HepG2 (cell line): ENCODE results near the gene CTDNEP1. TPM values are rescaled to one million over a fixed set of nuclear protein-coding genes. Genes with fewer than 3 reads are reported as not detected.
A peak's percentile ranks its signal among the peaks of the same experiment; 100 is the strongest.

Experiments used
- ATAC-seq: fragments of 200-7000 bp; cut with Tn5 transposase; 3 replicates; pipeline ENCODE4 v1.9.1; 2020; ENCODE audit warnings: mild to moderate bottlenecking, moderate library complexity
- BruUV-seq: library from RNA; stranded (reverse); fragments of 400-500 nt; replicated peaks from 2 replicates; lab custom pipeline; 2021; lab: Mats Ljungman, UMichigan
- CTCF ChIA-PET: fragments of 300-600 bp; formaldehyde crosslinking; extraction: SDS; loops from one replicate; lab custom pipeline; 2021; ENCODE audit warnings: low total read pairs, inconsistent platforms, low intra/inter-chr PET ratio; lab: Yijun Ruan, JAX
- POLR2A ChIA-PET: fragments of 350-600 bp; sonication (Branson Sonifier 250); formaldehyde crosslinking; loops from one replicate; lab custom pipeline; 2020; ENCODE audit warnings: antibody characterized with exemption, inconsistent platforms; lab: Yijun Ruan, JAX
- DNase-seq: peaks from one replicate; pipeline ENCODE4 v3.0.0-alpha.2; 2015; ENCODE audit warnings: low spot score
- FAIRE-seq: peaks from 3 replicates; lab custom pipeline; 2011; peaks lifted over from hg19 to GRCh38; lab: Jason Lieb, UNC
- H2AFZ ChIP-seq: one replicate; pipeline ENCODE4 v1.6.1; 2011; ENCODE audit warnings: low read length, inconsistent platforms
- H3K27ac ChIP-seq: fragments of 300-600 bp; 3 replicates; pipeline ENCODE4 v1.8.0; 2011; ENCODE audit warnings: mixed run types, mild to moderate bottlenecking, mixed read lengths, low read length, inconsistent platforms; ENCODE audit not compliant: insufficient read depth; ENCODE audit errors: extremely low read length
- H3K27me3 ChIP-seq, 2 experiments: fragments of 200-600 bp in 1 of 2; 2 replicates in 1 of 2; 3 replicates in 1 of 2; pipeline versions ENCODE4 v1.6.0 to v1.8.0; 2011; ENCODE audit warnings: low read length in 2 of 2, mild to moderate bottlenecking in 2 of 2, moderate library complexity in 2 of 2, inconsistent platforms in 1 of 2; ENCODE audit not compliant: insufficient read depth in 2 of 2, control insufficient read depth in 1 of 2
- H3K36me3 ChIP-seq, 2 experiments: fragments of 200-600 bp in 1 of 2; replicated peaks in 1 of 2; 2 replicates in 1 of 2; 3 replicates in 1 of 2; pipeline versions ENCODE4 v1.5.1 to v1.8.0; 2011; ENCODE audit warnings: low read length in 2 of 2, inconsistent platforms in 1 of 2; ENCODE audit not compliant: insufficient read depth in 2 of 2, control insufficient read depth in 1 of 2
- H3K4me1 ChIP-seq: 2 replicates; pipeline ENCODE4 v1.5.1; 2012; ENCODE audit warnings: low read length, inconsistent platforms; ENCODE audit not compliant: insufficient read depth
- H3K4me2 ChIP-seq: 2 replicates; pipeline ENCODE4 v1.6.0; 2011; ENCODE audit warnings: low read depth, low read length, inconsistent platforms
- H3K4me3 ChIP-seq, 3 experiments: fragments of 200-600 bp in 1 of 3; sonication (generic), shearing (Covaris generic) in 1 of 3; replicated peaks in 1 of 3; 2 replicates each; pipeline ENCODE4 v1.5.1; 2011 to 2016; ENCODE audit warnings: low read length in 3 of 3, inconsistent platforms in 2 of 3, low read depth in 2 of 3, mild to moderate bottlenecking in 2 of 3, control low read depth in 1 of 3, mixed read lengths in 1 of 3; ENCODE audit not compliant: insufficient read depth in 1 of 3
- H3K79me2 ChIP-seq: one replicate; pipeline ENCODE4 v1.6.1; 2011; ENCODE audit warnings: low read length, inconsistent platforms; ENCODE audit not compliant: insufficient read depth
- H3K9ac ChIP-seq: 2 replicates; pipeline ENCODE4 v1.6.0; 2011; ENCODE audit warnings: mild to moderate bottlenecking, low read depth, low read length, inconsistent platforms; ENCODE audit not compliant: insufficient read depth
- H3K9me3 ChIP-seq: 2 replicates; pipeline ENCODE4 v1.5.1; 2012; ENCODE audit warnings: mild to moderate bottlenecking, low read length
- H4K20me1 ChIP-seq: 2 replicates; pipeline ENCODE4 v1.6.0; 2011; ENCODE audit warnings: inconsistent platforms, mild to moderate bottlenecking, low read length, moderate library complexity; ENCODE audit not compliant: insufficient read depth
- CEBPG ChIP-seq: IDR thresholded peaks from 2 replicates; pipeline ENCODE4 v1.6.1; 2016
- GABPB1 ChIP-seq: IDR thresholded peaks from 2 replicates; pipeline ENCODE4 v1.6.1; 2016; ENCODE audit warnings: mild to moderate bottlenecking, missing genetic modification reagents, moderate library complexity, missing compliant biosample characterization
- KMT2B ChIP-seq: IDR thresholded peaks from 2 replicates; pipeline ENCODE4 v1.6.1; 2016; ENCODE audit warnings: missing genetic modification reagents, missing compliant biosample characterization
- NAIF1 ChIP-seq: sonication (generic); formaldehyde crosslinking; IDR thresholded peaks from 2 replicates; pipeline ENCODE4 v1.5.0; 2020; ENCODE audit warnings: mild to moderate bottlenecking, missing genetic modification reagents, borderline replicate concordance
- NONO ChIP-seq, 2 experiments: fragments of 450-650 bp in 1 of 2; sonication (generic) in 1 of 2; formaldehyde crosslinking in 1 of 2; IDR thresholded peaks in 1 of 2; conservative IDR thresholded peaks in 1 of 2; 2 replicates each; pipeline versions ENCODE4 v1.6.1 to v1.8.0; 2017 to 2022; ENCODE audit warnings: mild to moderate bottlenecking in 1 of 2, missing genetic modification reagents in 1 of 2, moderate library complexity in 1 of 2
- ZNF225 ChIP-seq: sonication (generic); formaldehyde crosslinking; IDR thresholded peaks from 2 replicates; pipeline ENCODE4 v1.4.0; 2020; ENCODE audit warnings: mild to moderate bottlenecking, missing genetic modification reagents
- ZNF441 ChIP-seq: sonication (generic); formaldehyde crosslinking; IDR thresholded peaks from 2 replicates; pipeline ENCODE4 v1.7.0; 2021; ENCODE audit warnings: missing genetic modification reagents, borderline replicate concordance
- ZNF556 ChIP-seq: sonication (generic); formaldehyde crosslinking; IDR thresholded peaks from 2 replicates; pipeline ENCODE4 v1.4.0; 2020; ENCODE audit warnings: mild to moderate bottlenecking, missing genetic modification reagents, borderline replicate concordance
- ZNF788 ChIP-seq: sonication (generic); formaldehyde crosslinking; IDR thresholded peaks from 2 replicates; pipeline ENCODE4 v1.5.0; 2020; ENCODE audit warnings: mild to moderate bottlenecking, missing genetic modification reagents, borderline replicate concordance
- ZSCAN21 ChIP-seq: sonication (generic); formaldehyde crosslinking; IDR thresholded peaks from 2 replicates; pipeline ENCODE4 v1.8.0; 2022; ENCODE audit warnings: mild to moderate bottlenecking, missing genetic modification reagents, moderate library complexity, borderline replicate concordance
- WGBS: methylation state at CpG from one replicate; pipeline ENCODE4 v1.1.6; 2017; ENCODE audit warnings: low lambda C conversion rate; 5-methylcytosine and 5-hydroxymethylcytosine counted together
- in situ Hi-C: cut with HindIII; loops from 2 replicates; pipeline ENCODE4 v1.10.0; 2017; ENCODE audit warnings: low pct_unique_long_range_greater_than_20kb; ENCODE audit not compliant: extremely low pct_ligation_motif_present
- intact Hi-C: fragments of 100-400 bp; cut with micrococcal nuclease; formaldehyde crosslinking; loops from one replicate; pipeline ENCODE4 v1.10.0; 2022; ENCODE audit not compliant: unreplicated experiment
- polyA plus RNA-seq, 8 experiments: library from polyadenylated mRNA; depleted of rRNA in 3 of 8; stranded (reverse) in 7 of 8; unstranded in 1 of 8; fragments of >200 nt; fragmentation: Illumina TruSeq in 4 of 8; extraction: Trizol in 4 of 8; gene quantifications; 2 replicates each; pipeline versions ENCODE4 v1.2.1 to v1.2.3, GENCODE V29; 2011 to 2016; ENCODE audit warnings: low read depth in 4 of 8, missing spikeins in 1 of 8, mixed read lengths in 1 of 8; ENCODE audit not compliant: insufficient read depth in 1 of 8
- total RNA-seq, 5 experiments: library from RNA; depleted of rRNA; stranded (reverse); fragments of >200 nt; fragmentation: Illumina TruSeq; extraction: Trizol; gene quantifications; 2 replicates each; pipeline ENCODE4 v1.2.3, GENCODE V29; 2016; ENCODE audit warnings: low read depth in 1 of 5
- TF ChIP-seq, protein P1 (sequence below): sonication (generic); formaldehyde crosslinking; IDR thresholded peaks from 2 replicates; pipeline ENCODE4 v1.4.0; 2020; ENCODE audit warnings: mild to moderate bottlenecking, missing genetic modification reagents
- TF ChIP-seq, protein P2 (sequence below): IDR thresholded peaks from 2 replicates; pipeline ENCODE4 v1.6.1; 2016; ENCODE audit warnings: missing compliant biosample characterization, missing genetic modification reagents, borderline replicate concordance

CTDNEP1 gene
- total and polyA plus RNA-seq, 2 of the 13 experiments (the other 11 are each of a cell fraction or from before 2014, with no cell fraction given), result 19.8 to 118 TPM

DNA sequence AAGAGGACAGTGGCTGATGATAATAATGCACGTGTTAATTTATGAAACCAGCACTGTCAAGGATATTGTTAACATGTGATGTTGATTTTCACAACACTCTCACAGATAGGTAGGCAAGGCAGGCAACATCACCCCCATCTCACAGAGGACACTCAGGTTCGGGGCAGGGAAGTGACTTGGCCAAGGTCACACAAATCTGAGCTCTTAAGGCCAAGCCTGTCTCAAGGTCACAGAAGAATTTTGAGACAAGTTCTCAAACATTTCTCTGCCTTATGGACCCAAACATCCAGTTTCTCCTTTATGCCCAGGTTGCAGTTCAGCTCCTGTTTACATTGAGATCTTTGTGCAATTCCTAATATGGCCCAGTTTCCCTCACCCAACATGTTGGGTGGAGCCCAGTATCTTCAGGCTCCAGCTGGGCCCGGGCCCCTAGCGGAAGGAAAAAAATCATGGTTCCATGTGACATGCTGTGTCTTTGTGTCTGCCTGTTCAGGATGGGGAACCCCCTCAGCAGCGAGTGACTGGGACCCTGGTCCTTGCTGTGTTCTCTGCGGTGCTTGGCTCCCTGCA is 31.3 kb upstream of the CTDNEP1 start (continued):
- TF ChIP-seq ZNF441 (CRISPR knock-in tag), result no peak
- peak; percentile 37 for TF ChIP-seq CEBPG (CRISPR knock-in tag)
- no peak for TF ChIP-seq ZNF225 (CRISPR knock-in tag)

DNA sequence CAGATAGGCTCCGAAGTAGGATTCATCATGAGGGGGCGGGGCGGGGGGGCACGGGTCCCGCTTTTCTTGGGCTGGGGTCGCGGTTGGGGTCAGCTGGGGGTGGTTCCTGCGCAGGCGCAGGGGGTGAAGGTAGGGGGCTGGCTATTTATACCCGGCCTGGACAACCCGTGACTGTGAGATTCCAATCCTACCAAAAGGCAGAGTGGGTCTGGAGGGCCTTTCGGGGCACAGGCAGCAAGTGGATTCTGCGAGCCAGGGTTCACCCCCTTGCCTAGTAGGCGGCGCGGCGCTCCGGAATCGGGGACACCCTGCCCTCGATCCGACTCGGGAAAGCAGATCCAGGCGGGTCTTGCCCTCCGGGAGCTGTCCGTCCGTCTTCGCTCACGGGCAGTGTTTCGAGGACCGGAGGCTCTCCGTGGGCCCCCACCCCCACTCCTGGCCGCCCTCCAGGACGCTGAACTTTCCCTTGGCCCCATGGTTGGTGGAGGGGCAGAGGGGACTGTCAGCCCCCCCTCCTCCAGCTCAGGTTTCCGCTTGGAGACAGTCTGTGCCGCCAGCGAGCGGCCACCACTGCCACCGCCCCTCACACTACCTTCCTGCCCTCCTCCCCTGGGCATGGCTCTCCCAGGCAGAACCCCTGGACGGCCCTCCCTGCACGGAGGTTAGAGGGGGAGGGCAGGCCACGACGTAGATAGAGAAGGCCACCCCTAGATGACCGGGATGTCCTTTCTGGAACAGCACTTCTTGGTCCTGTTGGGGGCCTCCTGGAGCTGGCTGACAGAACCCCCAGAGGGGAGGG is 30.6 kb upstream of the CTDNEP1 start:
- H3K4me2 ChIP-seq, result peak overlapping the region; percentile 95
- H2AFZ ChIP-seq, result no peak overlapping the region
- ATAC-seq (peak; percentile 22), DNase-seq (no peak), FAIRE-seq (no peak)
- TSS peak; percentile 72 for BruUV-seq
- no peaks in the 10 kb centered on the region for H3K79me2 ChIP-seq
- H3K27me3 ChIP-seq, result no peaks in the 10 kb centered on the region
- peaks cover 38% of the 10 kb centered on the region for H3K4me1 ChIP-seq
- in situ Hi-C loops (loop anchor here (10.0 kb wide), 1 partner anchor 237 kb away; the partner anchor contains the start of gene SLC16A11), intact Hi-C loops (loop anchor here (2.0 to 5.0 kb wide), 2 partner anchors 40 to 65 kb away; partner anchors contain the start of gene GABARAP)
- H3K9ac ChIP-seq, result peak overlapping the region; percentile 80
- ChIA-PET CTCF (interaction anchor here (1.2 to 2.9 kb wide), 4 partner anchors 14 to 64 kb away, joined by 3 to 43 read pairs (median 10); no protein-coding TSS in a partner anchor), POLR2A (interaction anchor here (0.8 to 3.9 kb wide), 23 partner anchors 10 to 275 kb away, joined by 3 to 35 read pairs (median 6); partner anchors contain the start of genes ACADVL, ASGR2, CTDNEP1 and DLG4)
- 0% methylated on average over 5 of the region's 43 CpGs for WGBS
- peaks cover 8 to 9% of the 10 kb centered on the region in 2 experiments; a peak in 4 of 5 replicates for H3K36me3 ChIP-seq
- H3K9me3 ChIP-seq, result no peaks in the 10 kb centered on the region
- peak overlapping the region; percentile 71 for H3K27ac ChIP-seq
- no peaks in the 10 kb centered on the region for H4K20me1 ChIP-seq
- peak overlapping the region; percentile 66 to 87 (median 85) for H3K4me3 ChIP-seq
- TF ChIP-seq ZNF556 (CRISPR knock-in tag) (0 out of 2 replicates have a peak, but pooled peaks have one; percentile 21), NONO (IDR thresholded peaks at IDR 0.05) (no peak), NONO (CRISPR knock-in tag; conservative IDR thresholded peaks at IDR 0.05) (0 out of 2 replicates have a peak, but pooled peaks have one; percentile 22), GABPB1 (CRISPR knock-in tag) (peak; percentile 64), KMT2B (no peak), NAIF1 (CRISPR knock-in tag) (peak; percentile 22; the same call in 1 of the 2 replicates), ZNF788 (CRISPR knock-in tag) (peak; percentile 19; the same call in 1 of the 2 replicates), ZSCAN21 (CRISPR knock-in tag) (peak; percentile 17; the same call in 1 of the 2 replicates)
- TF ChIP-seq, protein P1, sequence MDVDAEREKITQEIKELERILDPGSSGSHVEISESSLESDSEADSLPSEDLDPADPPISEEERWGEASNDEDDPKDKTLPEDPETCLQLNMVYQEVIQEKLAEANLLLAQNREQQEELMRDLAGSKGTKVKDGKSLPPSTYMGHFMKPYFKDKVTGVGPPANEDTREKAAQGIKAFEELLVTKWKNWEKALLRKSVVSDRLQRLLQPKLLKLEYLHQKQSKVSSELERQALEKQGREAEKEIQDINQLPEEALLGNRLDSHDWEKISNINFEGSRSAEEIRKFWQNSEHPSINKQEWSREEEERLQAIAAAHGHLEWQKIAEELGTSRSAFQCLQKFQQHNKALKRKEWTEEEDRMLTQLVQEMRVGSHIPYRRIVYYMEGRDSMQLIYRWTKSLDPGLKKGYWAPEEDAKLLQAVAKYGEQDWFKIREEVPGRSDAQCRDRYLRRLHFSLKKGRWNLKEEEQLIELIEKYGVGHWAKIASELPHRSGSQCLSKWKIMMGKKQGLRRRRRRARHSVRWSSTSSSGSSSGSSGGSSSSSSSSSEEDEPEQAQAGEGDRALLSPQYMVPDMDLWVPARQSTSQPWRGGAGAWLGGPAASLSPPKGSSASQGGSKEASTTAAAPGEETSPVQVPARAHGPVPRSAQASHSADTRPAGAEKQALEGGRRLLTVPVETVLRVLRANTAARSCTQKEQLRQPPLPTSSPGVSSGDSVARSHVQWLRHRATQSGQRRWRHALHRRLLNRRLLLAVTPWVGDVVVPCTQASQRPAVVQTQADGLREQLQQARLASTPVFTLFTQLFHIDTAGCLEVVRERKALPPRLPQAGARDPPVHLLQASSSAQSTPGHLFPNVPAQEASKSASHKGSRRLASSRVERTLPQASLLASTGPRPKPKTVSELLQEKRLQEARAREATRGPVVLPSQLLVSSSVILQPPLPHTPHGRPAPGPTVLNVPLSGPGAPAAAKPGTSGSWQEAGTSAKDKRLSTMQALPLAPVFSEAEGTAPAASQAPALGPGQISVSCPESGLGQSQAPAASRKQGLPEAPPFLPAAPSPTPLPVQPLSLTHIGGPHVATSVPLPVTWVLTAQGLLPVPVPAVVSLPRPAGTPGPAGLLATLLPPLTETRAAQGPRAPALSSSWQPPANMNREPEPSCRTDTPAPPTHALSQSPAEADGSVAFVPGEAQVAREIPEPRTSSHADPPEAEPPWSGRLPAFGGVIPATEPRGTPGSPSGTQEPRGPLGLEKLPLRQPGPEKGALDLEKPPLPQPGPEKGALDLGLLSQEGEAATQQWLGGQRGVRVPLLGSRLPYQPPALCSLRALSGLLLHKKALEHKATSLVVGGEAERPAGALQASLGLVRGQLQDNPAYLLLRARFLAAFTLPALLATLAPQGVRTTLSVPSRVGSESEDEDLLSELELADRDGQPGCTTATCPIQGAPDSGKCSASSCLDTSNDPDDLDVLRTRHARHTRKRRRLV (CRISPR knock-in tag), result peak; percentile 78
- TF ChIP-seq, protein P2, sequence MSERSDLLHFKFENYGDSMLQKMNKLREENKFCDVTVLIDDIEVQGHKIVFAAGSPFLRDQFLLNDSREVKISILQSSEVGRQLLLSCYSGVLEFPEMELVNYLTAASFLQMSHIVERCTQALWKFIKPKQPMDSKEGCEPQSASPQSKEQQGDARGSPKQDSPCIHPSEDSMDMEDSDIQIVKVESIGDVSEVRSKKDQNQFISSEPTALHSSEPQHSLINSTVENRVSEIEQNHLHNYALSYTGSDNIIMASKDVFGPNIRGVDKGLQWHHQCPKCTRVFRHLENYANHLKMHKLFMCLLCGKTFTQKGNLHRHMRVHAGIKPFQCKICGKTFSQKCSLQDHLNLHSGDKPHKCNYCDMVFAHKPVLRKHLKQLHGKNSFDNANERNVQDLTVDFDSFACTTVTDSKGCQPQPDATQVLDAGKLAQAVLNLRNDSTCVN (CRISPR knock-in tag), result 0 out of 2 replicates have a peak, but pooled peaks have one; percentile 28
